A549 (cell line): ENCODE measurements around the gene GAL3ST2. TPM values are rescaled to one million over a fixed set of nuclear protein-coding genes. Genes with fewer than 3 reads are reported as not detected.
A peak's percentile ranks its signal among the peaks of the same experiment; 100 is the strongest.
"Not testable (repeated sequence)": the region's sequence is repeated elsewhere in the genome, so short reads cannot be mapped to it uniquely, and the experiment has no call there.

Experiments
- ATAC-seq, 2 experiments: fragments of 200-7000 bp in 1 of 2; fragments of >200 bp in 1 of 2; cut with Nextera tagmentation in 1 of 2; cut with Tn5 transposase in 1 of 2; 3 replicates each; pipeline versions ENCODE4 v1.8.0 to v1.9.1; 2018 to 2020; ENCODE audit warnings: mild to moderate bottlenecking in 1 of 2, moderate library complexity in 1 of 2
- CTCF ChIA-PET: fragments of 300-600 bp; sonication (Branson Sonifier 250); formaldehyde crosslinking; extraction: SDS; loops from one replicate; lab custom pipeline; 2021; ENCODE audit warnings: antibody characterized with exemption, inconsistent platforms; lab: Yijun Ruan, JAX
- POLR2A ChIA-PET: fragments of 350-600 bp; formaldehyde crosslinking; extraction: SDS; loops from one replicate; lab custom pipeline; 2021; ENCODE audit warnings: antibody characterized with exemption, inconsistent platforms; lab: Yijun Ruan, JAX
- DNase-seq, 2 experiments: peaks; one replicate each; pipeline versions ENCODE4 v3.0.0 to v3.0.0-alpha.2; 2011 to 2016; ENCODE audit warnings: low read depth in 1 of 2, low spot score in 1 of 2
- FAIRE-seq: peaks from 2 replicates; lab custom pipeline; 2011; peaks lifted over from hg19 to GRCh38; lab: Jason Lieb, UNC
- H3K27ac ChIP-seq, 2 experiments: fragments of >200 bp; sonication (Bioruptor Twin); formaldehyde crosslinking; 3 replicates each; pipeline ENCODE4 v1.5.1; 2016 to 2017
- H3K4me1 ChIP-seq: fragments of >200 bp; sonication (Bioruptor Twin); formaldehyde crosslinking; 3 replicates; pipeline ENCODE4 v1.6.1; 2016
- H3K4me2 ChIP-seq: fragments of >200 bp; sonication (Bioruptor Twin); formaldehyde crosslinking; 3 replicates; pipeline ENCODE4 v1.6.1; 2016
- H3K4me3 ChIP-seq: fragments of >200 bp; sonication (Bioruptor Twin); formaldehyde crosslinking; 3 replicates; pipeline ENCODE4 v1.5.1; 2016
- H3K9me3 ChIP-seq: fragments of >200 bp; sonication (Bioruptor Twin); formaldehyde crosslinking; 3 replicates; pipeline ENCODE4 v1.6.1; 2016
- BCL3 ChIP-seq: fragments of >200 bp; sonication (Bioruptor Twin); formaldehyde crosslinking; IDR thresholded peaks from 3 replicates; pipeline ENCODE4 v1.6.1; 2016
- CBX8 ChIP-seq: fragments of 200-600 bp; sonication (generic); IDR thresholded peaks from 2 replicates; pipeline ENCODE4 v1.6.1; 2016
- CTCF ChIP-seq: fragments of >200 bp; sonication (Bioruptor Twin); formaldehyde crosslinking; IDR thresholded peaks from 3 replicates; pipeline ENCODE4 v1.5.1; 2016
- HOXA7 ChIP-seq: fragments of 250-450 bp; sonication (Bioruptor Pico); IDR thresholded peaks from 2 replicates; pipeline ENCODE4 v1.5.0; 2020; ENCODE audit warnings: mild to moderate bottlenecking, moderate library complexity
- JUN ChIP-seq, 2 experiments: fragments of >200 bp; sonication (Bioruptor Twin); formaldehyde crosslinking; IDR thresholded peaks; 2 replicates in 1 of 2; 3 replicates in 1 of 2; pipeline ENCODE4 v1.6.1; 2016 to 2017
- JUNB ChIP-seq: fragments of >200 bp; sonication (Bioruptor Twin); formaldehyde crosslinking; IDR thresholded peaks from 2 replicates; pipeline ENCODE4 v1.6.1; 2016
- KDM1A ChIP-seq: fragments of 200-600 bp; sonication (generic); IDR thresholded peaks from 2 replicates; pipeline ENCODE4 v1.6.1; 2016; ENCODE audit warnings: low read depth, mild to moderate bottlenecking
- MYC ChIP-seq: IDR thresholded peaks from 2 replicates; pipeline ENCODE4 v1.6.1; 2012; ENCODE audit warnings: mild to moderate bottlenecking, inconsistent platforms, low read length, improper control_type of control experiment, borderline replicate concordance
- RAD21 ChIP-seq, 2 experiments: fragments of >200 bp in 1 of 2; sonication (Bioruptor Twin) in 1 of 2; formaldehyde crosslinking in 1 of 2; IDR thresholded peaks in 1 of 2; conservative IDR thresholded peaks in 1 of 2; 2 replicates in 1 of 2; 3 replicates in 1 of 2; pipeline ENCODE4 v1.6.1; 2012 to 2018; ENCODE audit warnings: inconsistent platforms in 1 of 2
- RNF2 ChIP-seq: fragments of 200-600 bp; sonication (generic); IDR thresholded peaks from 2 replicates; pipeline ENCODE4 v1.6.1; 2016; ENCODE audit warnings: low read depth, mild to moderate bottlenecking, antibody characterized with exemption, moderate library complexity, borderline replicate concordance
- SMC3 ChIP-seq: fragments of >200 bp; sonication (Bioruptor Twin); formaldehyde crosslinking; IDR thresholded peaks from 3 replicates; pipeline ENCODE4 v1.6.1; 2018; ENCODE audit warnings: inconsistent platforms
- SREBF2 ChIP-seq: fragments of 450-650 bp; IDR thresholded peaks from 2 replicates; pipeline ENCODE4 v1.6.1; 2014; ENCODE audit warnings: mild to moderate bottlenecking, moderate library complexity
- TP53 ChIP-seq: fragments of 250-450 bp; sonication (Bioruptor Pico); IDR thresholded peaks from 2 replicates; pipeline ENCODE4 v1.5.0; 2021; ENCODE audit warnings: mild to moderate bottlenecking, moderate library complexity
- WGBS: methylation state at CpG from one replicate; pipeline ENCODE4 v1.1.6; 2017; ENCODE audit errors: missing lambda C conversion rate; 5-methylcytosine and 5-hydroxymethylcytosine counted together
- polyA plus RNA-seq, 4 experiments: library from polyadenylated mRNA; depleted of rRNA in 3 of 4; stranded (reverse); fragments of >200 nt; fragmentation: RNase III in 1 of 4; extraction: RNeasy Plus Mini Kit Qiagen cat#74134 plus additional on column Dnase treatment in 1 of 4; gene quantifications; 2 replicates in 3 of 4; 3 replicates in 1 of 4; pipeline ENCODE4 v1.2.3, GENCODE V29; 2011 to 2017
- TF ChIP-seq, protein P1 (sequence below): fragments of 150-350 bp; IDR thresholded peaks from 2 replicates; pipeline ENCODE4 v1.6.1; 2014; ENCODE audit warnings: low read depth, mild to moderate bottlenecking, low read length
- TF ChIP-seq, protein P2 (sequence below): IDR thresholded peaks from 2 replicates; pipeline ENCODE4 v1.6.1; 2012

The GAL3ST2 gene
- polyA plus RNA-seq, 2 of the 4 experiments (the other 2 are of a cell fraction), result 0.61 TPM; not detected in 1

- peak overlapping the region; percentile 36; the same call in 1 of the 3 replicates for H3K4me2 ChIP-seq
- whole genome bisulfite sequencing, result 53% methylated on average over 20 of the region's 26 CpGs
- DNase-seq, result peak in 1 of 2 experiments; percentile 37
- H3K4me1 ChIP-seq, FAIRE-seq, H3K4me3 ChIP-seq, H3K27ac ChIP-seq, H3K9me3 ChIP-seq, ATAC-seq: not testable (repeated sequence)
- ChIA-PET CTCF (interaction anchor here (1.0 to 2.9 kb wide), 7 partner anchors 8 to 881 kb away, joined by 3 to 11 read pairs (median 7); no protein-coding TSS in a partner anchor), POLR2A (interaction anchor here (1.4 kb wide), 1 partner anchor 31 kb away, joined by 6 read pairs; the partner anchor contains the start of gene ING5)
- TF ChIP-seq CTCF (peak; percentile 35; the same call in 2 of the 3 replicates), RAD21 (conservative IDR thresholded peaks at IDR 0.05 in 1 of 2, IDR thresholded peaks at IDR 0.05 in 1 of 2) (peak; percentile 27 to 41; a peak in 2 of 5 replicates), SMC3 (peak; percentile 24; the same call in 1 of the 3 replicates)
- TF ChIP-seq, all 56 proteins: peak for 3; not testable (repeated sequence) for 53
These were observed 44.0 kb upstream of the GAL3ST2 start for GRCh38 chr2:241732513-241733186.

GRCh38 chr2:241733391-241734207 is 43.0 kb upstream of the GAL3ST2 start:
- peak overlapping the region; percentile 99 for H3K27ac ChIP-seq
- FAIRE-seq (no peak), ATAC-seq (no peak), DNase-seq (no peak)
- H3K9me3 ChIP-seq, result no peaks in the 10 kb centered on the region
- ChIA-PET POLR2A (interaction anchor here (1.2 to 2.4 kb wide), 3 partner anchors 26 to 32 kb away, joined by 4 to 23 read pairs (median 6); partner anchors contain the start of gene ING5), CTCF (interaction anchor here (0.7 to 4.3 kb wide), 8 partner anchors 9 to 882 kb away, joined by 3 to 18 read pairs (median 6); no protein-coding TSS in a partner anchor)
- peak overlapping the region; percentile 97 for H3K4me3 ChIP-seq
- peak overlapping the region; percentile 89 for H3K4me2 ChIP-seq
- no peak for TF ChIP-seq SREBF2
- TF ChIP-seq MYC, result no peak
- TF ChIP-seq JUN (IDR thresholded peaks at IDR 0.05), result no peak
- TF ChIP-seq BCL3, result no peak
- no peak for TF ChIP-seq KDM1A
- no peak for TF ChIP-seq TP53 (CRISPR knock-in tag)
- TF ChIP-seq CBX8, result no peak
- no peak for TF ChIP-seq RNF2
- no peak for TF ChIP-seq HOXA7 (CRISPR knock-in tag)
- no peak for TF ChIP-seq JUNB
- TF ChIP-seq, protein P1, sequence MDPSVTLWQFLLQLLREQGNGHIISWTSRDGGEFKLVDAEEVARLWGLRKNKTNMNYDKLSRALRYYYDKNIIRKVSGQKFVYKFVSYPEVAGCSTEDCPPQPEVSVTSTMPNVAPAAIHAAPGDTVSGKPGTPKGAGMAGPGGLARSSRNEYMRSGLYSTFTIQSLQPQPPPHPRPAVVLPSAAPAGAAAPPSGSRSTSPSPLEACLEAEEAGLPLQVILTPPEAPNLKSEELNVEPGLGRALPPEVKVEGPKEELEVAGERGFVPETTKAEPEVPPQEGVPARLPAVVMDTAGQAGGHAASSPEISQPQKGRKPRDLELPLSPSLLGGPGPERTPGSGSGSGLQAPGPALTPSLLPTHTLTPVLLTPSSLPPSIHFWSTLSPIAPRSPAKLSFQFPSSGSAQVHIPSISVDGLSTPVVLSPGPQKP, result no peak
- TF ChIP-seq, protein P2, sequence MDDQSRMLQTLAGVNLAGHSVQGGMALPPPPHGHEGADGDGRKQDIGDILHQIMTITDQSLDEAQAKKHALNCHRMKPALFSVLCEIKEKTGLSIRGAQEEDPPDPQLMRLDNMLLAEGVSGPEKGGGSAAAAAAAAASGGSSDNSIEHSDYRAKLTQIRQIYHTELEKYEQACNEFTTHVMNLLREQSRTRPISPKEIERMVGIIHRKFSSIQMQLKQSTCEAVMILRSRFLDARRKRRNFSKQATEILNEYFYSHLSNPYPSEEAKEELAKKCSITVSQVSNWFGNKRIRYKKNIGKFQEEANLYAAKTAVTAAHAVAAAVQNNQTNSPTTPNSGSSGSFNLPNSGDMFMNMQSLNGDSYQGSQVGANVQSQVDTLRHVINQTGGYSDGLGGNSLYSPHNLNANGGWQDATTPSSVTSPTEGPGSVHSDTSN, result no peak
- WGBS, result 84% methylated on average over 23 of the region's 23 CpGs
- H3K4me1 ChIP-seq, result peaks cover 5% of the 10 kb centered on the region; the same call in 1 of the 3 replicates
